PFSK-1 (cell line): ENCODE results near the gene CCM2L.

Experiments used
- FOXP2 ChIP-seq: optimal IDR thresholded peaks from 2 replicates; pipeline ENCODE3; 2011; ENCODE audit warnings: borderline replicate concordance, control low read depth, inconsistent platforms; ENCODE audit not compliant: insufficient read depth; ENCODE audit errors: extremely low read length, extremely low read depth
- POLR2AphosphoS5 ChIP-seq: IDR thresholded peaks from 2 replicates; pipeline ENCODE4 v1.6.1; 2012; ENCODE audit warnings: low read depth, mild to moderate bottlenecking, control low read depth, low read length, moderate library complexity
- TF ChIP-seq, protein P1 (sequence below), 2 experiments: IDR thresholded peaks; 2 replicates each; pipeline versions ENCODE4 v1.6.1 to v1.8.0; 2011 to 2012; ENCODE audit warnings: low read depth in 2 of 2, low read length in 2 of 2, control low read depth in 1 of 2, inconsistent platforms in 1 of 2, mild to moderate bottlenecking in 1 of 2, moderate library complexity in 1 of 2; ENCODE audit not compliant: insufficient read depth in 1 of 2

- TF ChIP-seq, protein P1, sequence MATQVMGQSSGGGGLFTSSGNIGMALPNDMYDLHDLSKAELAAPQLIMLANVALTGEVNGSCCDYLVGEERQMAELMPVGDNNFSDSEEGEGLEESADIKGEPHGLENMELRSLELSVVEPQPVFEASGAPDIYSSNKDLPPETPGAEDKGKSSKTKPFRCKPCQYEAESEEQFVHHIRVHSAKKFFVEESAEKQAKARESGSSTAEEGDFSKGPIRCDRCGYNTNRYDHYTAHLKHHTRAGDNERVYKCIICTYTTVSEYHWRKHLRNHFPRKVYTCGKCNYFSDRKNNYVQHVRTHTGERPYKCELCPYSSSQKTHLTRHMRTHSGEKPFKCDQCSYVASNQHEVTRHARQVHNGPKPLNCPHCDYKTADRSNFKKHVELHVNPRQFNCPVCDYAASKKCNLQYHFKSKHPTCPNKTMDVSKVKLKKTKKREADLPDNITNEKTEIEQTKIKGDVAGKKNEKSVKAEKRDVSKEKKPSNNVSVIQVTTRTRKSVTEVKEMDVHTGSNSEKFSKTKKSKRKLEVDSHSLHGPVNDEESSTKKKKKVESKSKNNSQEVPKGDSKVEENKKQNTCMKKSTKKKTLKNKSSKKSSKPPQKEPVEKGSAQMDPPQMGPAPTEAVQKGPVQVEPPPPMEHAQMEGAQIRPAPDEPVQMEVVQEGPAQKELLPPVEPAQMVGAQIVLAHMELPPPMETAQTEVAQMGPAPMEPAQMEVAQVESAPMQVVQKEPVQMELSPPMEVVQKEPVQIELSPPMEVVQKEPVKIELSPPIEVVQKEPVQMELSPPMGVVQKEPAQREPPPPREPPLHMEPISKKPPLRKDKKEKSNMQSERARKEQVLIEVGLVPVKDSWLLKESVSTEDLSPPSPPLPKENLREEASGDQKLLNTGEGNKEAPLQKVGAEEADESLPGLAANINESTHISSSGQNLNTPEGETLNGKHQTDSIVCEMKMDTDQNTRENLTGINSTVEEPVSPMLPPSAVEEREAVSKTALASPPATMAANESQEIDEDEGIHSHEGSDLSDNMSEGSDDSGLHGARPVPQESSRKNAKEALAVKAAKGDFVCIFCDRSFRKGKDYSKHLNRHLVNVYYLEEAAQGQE (IDR thresholded peaks at IDR 0.05; ENCODE audit: insufficient read depth in 1 of 2, low read depth in 2 of 2, low read length in 2 of 2) = peak; percentile 31 to 62; a peak in 1 of 4 replicates
- no peak for TF ChIP-seq POLR2AphosphoS5
- TF ChIP-seq FOXP2 = no peak
Observed at GRCh38 chr20:31981784-31982183, 28.5 kb upstream of the CCM2L start.
